Glutamatergic neuron (in vitro differentiated cells): ENCODE measurements around the gene ABCG2. TPM values are rescaled to one million over a fixed set of nuclear protein-coding genes. Genes with fewer than 3 reads are reported as not detected.

Experiments
- DNase-seq: peaks from one replicate; pipeline ENCODE4 v3.0.0; 2022
- H3K27ac Mint-ChIP-seq: one replicate; pipeline ENCODE4 v1.8.0; 2020; ENCODE audit warnings: mild to moderate bottlenecking, mixed read lengths, inconsistent platforms; ENCODE audit not compliant: unreplicated experiment
- H3K27me3 Mint-ChIP-seq: one replicate; pipeline ENCODE4 v1.8.0; 2020; ENCODE audit warnings: mild to moderate bottlenecking, moderate library complexity, mixed read lengths, inconsistent platforms; ENCODE audit not compliant: unreplicated experiment
- H3K36me3 Mint-ChIP-seq: one replicate; pipeline ENCODE4 v1.8.0; 2020; ENCODE audit warnings: mild to moderate bottlenecking, mixed read lengths, inconsistent platforms; ENCODE audit not compliant: unreplicated experiment
- H3K4me1 Mint-ChIP-seq: one replicate; pipeline ENCODE4 v1.8.0; 2020; ENCODE audit warnings: mild to moderate bottlenecking, low read depth, mixed read lengths, inconsistent platforms; ENCODE audit not compliant: unreplicated experiment
- H3K4me3 Mint-ChIP-seq: one replicate; pipeline ENCODE4 v1.8.0; 2020; ENCODE audit warnings: mild to moderate bottlenecking, mixed read lengths, inconsistent platforms; ENCODE audit not compliant: unreplicated experiment
- H3K9me3 Mint-ChIP-seq: one replicate; pipeline ENCODE4 v1.8.0; 2020; ENCODE audit warnings: mild to moderate bottlenecking, moderate library complexity, mixed read lengths, inconsistent platforms; ENCODE audit not compliant: unreplicated experiment
- CTCF ChIP-seq: fragments of 200-600 bp; sonication (generic); IDR thresholded peaks from one replicate; pipeline ENCODE4 v1.5.0; 2021; ENCODE audit not compliant: partially characterized antibody, unreplicated experiment
- total RNA-seq: library from RNA; stranded (reverse); fragmentation: NEBNext Ultra II Directional; extraction: Animal tissue kit (Norgen Biotek cat#: 25700); gene quantifications from one replicate; pipeline ENCODE4 v1.2.1, GENCODE V29; 2021; ENCODE audit not compliant: unreplicated experiment

The ABCG2 gene
- total RNA-seq, 1 donor from 2014 or later: not detected

GRCh38 chr4:88080626-88081025, 77.8 kb downstream of the ABCG2 start:
- H3K9me3 Mint-ChIP-seq: no peaks in the 10 kb centered on the region
- H3K4me1 Mint-ChIP-seq: no peaks in the 10 kb centered on the region
- TF ChIP-seq CTCF: no peak
- H3K36me3 Mint-ChIP-seq: no peaks in the 10 kb centered on the region
- H3K27me3 Mint-ChIP-seq: no peaks in the 10 kb centered on the region
- no peak overlapping the region for H3K27ac Mint-ChIP-seq
- no peak for DNase-seq
- no peak overlapping the region for H3K4me3 Mint-ChIP-seq

GRCh38 chr4:88078579-88078978, 79.9 kb downstream of the ABCG2 start:
- Mint-ChIP-seq H3K36me3 (no peaks in the 10 kb centered on the region), H3K27ac (no peak overlapping the region), H3K4me1 (no peaks in the 10 kb centered on the region), H3K9me3 (no peaks in the 10 kb centered on the region), H3K4me3 (no peak overlapping the region), H3K27me3 (no peaks in the 10 kb centered on the region)
- DNase-seq: no peak
- no peak for TF ChIP-seq CTCF

- TF ChIP-seq CTCF: no peak
- no peak for DNase-seq
- no peaks in the 10 kb centered on the region for H3K27me3 Mint-ChIP-seq
- H3K4me1 Mint-ChIP-seq: no peaks in the 10 kb centered on the region
- H3K36me3 Mint-ChIP-seq: no peaks in the 10 kb centered on the region
- H3K27ac Mint-ChIP-seq: no peak overlapping the region
- no peaks in the 10 kb centered on the region for H3K9me3 Mint-ChIP-seq
- no peak overlapping the region for H3K4me3 Mint-ChIP-seq
Observed at GRCh38 chr4:88077911-88078524, 80.4 kb downstream of the ABCG2 start.

- no peak for DNase-seq
- Mint-ChIP-seq H3K27me3 (peaks cover 2% of the 10 kb centered on the region), H3K27ac (no peak overlapping the region), H3K4me1 (no peaks in the 10 kb centered on the region), H3K9me3 (no peaks in the 10 kb centered on the region), H3K36me3 (peaks cover 10% of the 10 kb centered on the region), H3K4me3 (no peak overlapping the region)
- TF ChIP-seq CTCF: no peak
Observed at GRCh38 chr4:88075336-88075735, 83.1 kb downstream of the ABCG2 start.

GRCh38 chr4:88070031-88070430, 88.4 kb downstream of the ABCG2 start:
- Mint-ChIP-seq H3K4me3 (no peak overlapping the region), H3K36me3 (peaks cover 17% of the 10 kb centered on the region), H3K27ac (no peak overlapping the region), H3K4me1 (no peaks in the 10 kb centered on the region), H3K27me3 (peaks cover 2% of the 10 kb centered on the region), H3K9me3 (peaks cover 1% of the 10 kb centered on the region)
- no peak for TF ChIP-seq CTCF
- no peak for DNase-seq
